ENCODE measurements around the gene ARHGAP24.

ARHGAP24 gene

GRCh38 chr4:85707611-85708010 is 232.7 kb downstream of the ARHGAP24 start:
- DNase-seq, result no peak

GRCh38 chr4:85708468-85708867 is 233.5 kb downstream of the ARHGAP24 start:
- DNase-seq, result no peak

- no peak for DNase-seq
Observed at GRCh38 chr4:85713005-85713404, 238.1 kb downstream of the ARHGAP24 start.

- DNase-seq, result no peak
Observed at GRCh38 chr4:85715991-85716737, 241.2 kb downstream of the ARHGAP24 start.

GRCh38 chr4:85717351-85717750 is 242.4 kb downstream of the ARHGAP24 start:
- DNase-seq, result no peak

- no peak for DNase-seq
Observed at GRCh38 chr4:85717847-85718246, 242.9 kb downstream of the ARHGAP24 start.

GRCh38 chr4:85720735-85721134 is 245.8 kb downstream of the ARHGAP24 start:
- DNase-seq, result no peak

GRCh38 chr4:85722401-85722800 is 247.5 kb downstream of the ARHGAP24 start:
- no peak for DNase-seq

GRCh38 chr4:85722807-85723206 is 247.9 kb downstream of the ARHGAP24 start:
- DNase-seq, result no peak

- DNase-seq, result no peak
Observed at GRCh38 chr4:85724791-85725563, 250.0 kb downstream of the ARHGAP24 start.

- DNase-seq, result peak; percentile 68
Observed at GRCh38 chr4:85725721-85726170, 250.8 kb downstream of the ARHGAP24 start.

- no peak for DNase-seq
Observed at GRCh38 chr4:85726555-85726954, 251.6 kb downstream of the ARHGAP24 start.

GRCh38 chr4:85728464-85728863 is 253.5 kb downstream of the ARHGAP24 start:
- DNase-seq, result no peak

- DNase-seq, result no peak
Observed at GRCh38 chr4:85732124-85732523, 257.2 kb downstream of the ARHGAP24 start.

- DNase-seq, result no peak
Observed at GRCh38 chr4:85733798-85734197, 258.8 kb downstream of the ARHGAP24 start.

- no peak for DNase-seq
Observed at GRCh38 chr4:85734424-85734831, 259.5 kb downstream of the ARHGAP24 start.

- no peak for DNase-seq
Observed at GRCh38 chr4:85736571-85736970, 261.6 kb downstream of the ARHGAP24 start.

GRCh38 chr4:85737254-85737653 is 262.3 kb downstream of the ARHGAP24 start:
- DNase-seq, result no peak

GRCh38 chr4:85738721-85739120 is 263.8 kb downstream of the ARHGAP24 start:
- no peak for DNase-seq

GRCh38 chr4:85740431-85740861 is 265.5 kb downstream of the ARHGAP24 start:
- DNase-seq, result no peak

GRCh38 chr4:85741381-85741780 is 266.4 kb downstream of the ARHGAP24 start:
- no peak for DNase-seq

GRCh38 chr4:85741921-85742591 is 267.1 kb downstream of the ARHGAP24 start:
- DNase-seq, result no peak

GRCh38 chr4:85744950-85745349 is 270.0 kb downstream of the ARHGAP24 start:
- DNase-seq, result no peak

GRCh38 chr4:85745939-85746338 is 271.0 kb downstream of the ARHGAP24 start:
- DNase-seq, result no peak

All from right hindlimb (tissue), 1 donor.